Measurements from ENCODE around the gene SNX30.

Gene SNX30

DNA sequence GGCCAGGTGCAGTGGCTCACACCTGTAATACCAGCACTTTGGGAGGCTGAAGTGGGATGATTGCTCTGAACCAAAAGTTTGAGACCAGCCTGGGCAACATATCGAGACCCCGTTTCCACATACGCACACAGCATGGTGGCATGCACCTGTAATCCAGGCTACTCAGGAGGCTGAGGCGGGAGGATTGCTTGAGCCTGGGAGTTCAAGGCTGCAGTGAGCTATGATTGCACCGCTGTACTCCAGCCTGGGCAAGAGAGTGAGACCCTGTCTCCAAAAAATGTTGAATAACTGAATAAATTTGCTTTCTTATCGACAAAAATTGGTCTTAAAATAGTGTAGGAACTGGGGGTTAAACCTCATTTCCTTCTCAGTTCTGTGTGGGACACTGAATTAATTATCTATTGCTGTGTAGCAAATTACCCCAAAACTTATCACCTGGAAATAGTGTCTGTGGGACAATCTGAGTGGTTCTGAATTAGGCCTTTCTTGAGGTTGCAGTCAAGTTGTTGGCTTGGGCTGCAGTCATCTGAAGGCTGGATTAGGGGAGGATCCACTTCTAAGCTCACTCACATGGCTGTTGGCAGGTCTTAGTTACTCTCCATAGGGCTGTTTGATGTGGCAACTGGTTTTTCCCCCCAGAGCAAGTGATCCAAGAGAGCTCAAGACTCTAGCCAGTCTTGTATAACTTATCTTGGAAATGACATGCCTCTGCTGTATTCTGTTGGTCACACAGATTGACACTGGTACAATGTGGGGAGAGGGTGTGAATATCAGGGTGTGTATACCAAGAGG, 2.0 kb downstream of the SNX30 start:
- DNase-seq (ENCODE audit: low read depth in 2 of 2): no peak

DNA sequence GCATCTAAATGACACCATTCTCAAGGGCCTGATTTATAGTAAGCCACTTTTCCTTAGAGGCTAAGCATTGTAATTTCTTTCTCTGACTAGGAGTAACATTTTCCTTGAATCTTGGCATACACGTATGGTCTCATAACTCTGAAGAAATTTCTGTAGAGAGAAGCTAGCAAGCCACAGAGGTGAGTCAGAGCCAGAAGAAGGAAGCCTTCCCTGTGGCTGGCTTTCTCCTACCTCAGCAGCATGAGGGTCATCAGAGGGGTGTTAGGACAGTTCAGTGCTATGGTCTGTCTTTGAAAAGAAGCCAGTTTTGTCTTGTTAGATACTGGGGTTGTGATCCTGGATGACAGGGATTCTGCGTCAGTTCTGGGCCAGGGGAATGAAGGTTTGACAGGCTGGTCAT, 3.2 kb downstream of the SNX30 start:
- DNase-seq (ENCODE audit: low read depth in 2 of 2): no peak

- DNase-seq (ENCODE audit: low read depth in 2 of 2): no peak
Measured at GRCh38 chr9:112754578-112754977, 4.0 kb downstream of the SNX30 start.

DNA sequence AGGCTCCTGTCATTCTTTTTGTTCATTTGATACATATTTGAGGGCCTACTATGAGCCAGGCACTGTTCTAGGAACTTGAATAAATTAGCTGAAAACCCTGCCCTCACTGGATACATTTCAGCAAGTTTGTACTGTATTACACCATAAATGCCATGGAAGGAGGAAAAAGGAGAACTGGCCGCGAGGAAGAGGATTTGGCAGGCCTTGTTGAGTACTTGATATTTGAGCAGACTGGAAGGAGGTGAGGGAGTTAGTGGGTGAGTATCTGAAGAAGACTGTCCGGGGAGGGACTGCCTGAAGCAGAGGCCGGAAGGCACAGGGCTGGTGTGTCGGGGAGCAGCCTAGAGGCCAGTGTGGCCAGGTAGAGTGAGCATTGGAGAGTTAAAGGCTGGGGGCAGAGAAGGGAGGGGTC, 4.5 kb downstream of the SNX30 start:
- DNase-seq (ENCODE audit: low read depth in 2 of 2): no peak

DNA sequence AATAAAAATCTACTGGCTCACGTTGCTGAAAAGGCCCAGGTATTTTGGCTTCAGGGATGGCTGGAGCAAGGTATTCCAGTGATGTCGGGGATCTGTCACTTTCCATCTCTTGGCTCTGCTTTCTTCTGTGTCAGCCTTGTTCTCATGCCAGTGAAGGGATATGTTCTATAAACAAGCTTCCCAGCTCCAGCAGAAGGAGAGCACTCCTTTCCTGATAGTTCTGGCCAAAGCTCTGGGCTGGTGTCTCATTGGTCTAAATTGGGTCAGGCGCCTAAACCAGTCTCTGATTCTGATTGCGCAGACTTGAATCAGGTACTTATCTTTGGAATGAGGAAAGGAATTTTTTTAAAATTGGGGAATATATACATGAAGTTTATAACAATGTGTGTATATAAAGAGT, 5.1 kb downstream of the SNX30 start:
- no peak for DNase-seq (ENCODE audit: low read depth in 2 of 2)

DNA sequence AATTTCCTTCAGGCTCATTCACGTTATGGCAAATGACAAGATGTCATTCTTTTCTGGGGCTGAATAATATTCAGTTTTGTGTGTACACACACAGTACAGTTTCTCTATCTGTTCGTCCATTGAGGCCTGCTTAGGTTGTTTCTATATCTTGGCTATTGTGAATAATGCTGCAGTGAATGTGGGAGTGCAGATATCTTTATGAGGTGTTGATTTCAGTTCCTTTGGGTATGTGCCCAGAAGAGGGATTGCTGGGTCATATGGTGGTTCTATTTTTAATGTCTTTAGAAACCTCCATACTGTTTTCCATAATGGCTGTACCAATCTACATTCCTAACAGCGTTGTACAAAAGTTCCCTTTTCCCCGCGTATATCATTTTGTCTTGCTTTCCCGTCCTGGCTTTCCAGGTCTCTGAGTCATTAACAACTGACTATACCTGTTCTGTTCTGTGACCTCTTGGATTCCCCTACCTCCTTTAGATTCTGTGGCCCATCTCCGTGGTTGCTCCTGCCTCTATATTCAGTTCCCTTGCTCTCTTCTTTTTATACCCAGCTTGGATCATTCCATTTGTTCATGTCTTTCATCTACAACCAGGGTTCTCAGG, 6.8 kb downstream of the SNX30 start:
- DNase-seq (ENCODE audit: low read depth in 2 of 2): no peak

DNA sequence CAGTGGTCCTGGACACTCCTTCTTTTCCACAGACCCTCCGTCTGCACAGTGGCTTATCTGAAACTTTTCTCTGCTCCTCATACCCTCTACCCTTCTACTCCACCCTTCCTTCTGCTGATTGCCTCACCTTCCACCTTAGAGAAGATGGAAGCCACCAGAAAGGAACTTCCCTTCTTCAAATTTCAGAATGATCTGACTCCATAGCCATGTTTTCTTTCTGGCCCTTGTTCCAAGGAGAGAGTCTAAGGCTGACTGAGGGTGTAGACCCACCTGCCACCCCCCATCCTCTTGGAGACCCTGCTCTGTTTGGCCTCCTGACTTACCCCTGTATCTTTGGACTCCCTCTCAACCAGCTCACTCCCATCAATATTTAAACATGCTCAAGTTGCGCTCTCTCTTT, 7.4 kb downstream of the SNX30 start:
- DNase-seq (ENCODE audit: low read depth in 2 of 2): no peak

DNA sequence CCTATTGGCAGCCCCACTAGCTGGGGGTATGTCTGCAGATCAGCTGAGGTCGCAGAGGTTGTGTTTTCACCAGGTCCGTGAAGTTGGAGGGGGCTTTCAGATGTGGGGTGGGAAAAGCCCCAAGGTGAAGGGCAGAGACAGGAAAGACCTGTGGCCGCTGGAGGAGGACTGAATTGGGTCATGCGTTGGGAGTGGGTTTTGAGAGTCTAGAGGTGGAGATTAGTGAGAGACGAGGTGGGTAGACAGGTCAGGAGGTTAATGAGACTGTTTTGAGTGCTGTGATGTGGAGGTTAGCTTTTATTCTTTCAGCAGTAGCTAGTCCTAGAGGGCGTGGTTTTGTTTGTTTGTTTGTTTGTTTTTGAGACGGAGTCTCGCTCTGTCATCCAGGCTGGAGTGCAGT, 10.3 kb downstream of the SNX30 start:
- no peak for DNase-seq (ENCODE audit: low read depth in 2 of 2)

DNA sequence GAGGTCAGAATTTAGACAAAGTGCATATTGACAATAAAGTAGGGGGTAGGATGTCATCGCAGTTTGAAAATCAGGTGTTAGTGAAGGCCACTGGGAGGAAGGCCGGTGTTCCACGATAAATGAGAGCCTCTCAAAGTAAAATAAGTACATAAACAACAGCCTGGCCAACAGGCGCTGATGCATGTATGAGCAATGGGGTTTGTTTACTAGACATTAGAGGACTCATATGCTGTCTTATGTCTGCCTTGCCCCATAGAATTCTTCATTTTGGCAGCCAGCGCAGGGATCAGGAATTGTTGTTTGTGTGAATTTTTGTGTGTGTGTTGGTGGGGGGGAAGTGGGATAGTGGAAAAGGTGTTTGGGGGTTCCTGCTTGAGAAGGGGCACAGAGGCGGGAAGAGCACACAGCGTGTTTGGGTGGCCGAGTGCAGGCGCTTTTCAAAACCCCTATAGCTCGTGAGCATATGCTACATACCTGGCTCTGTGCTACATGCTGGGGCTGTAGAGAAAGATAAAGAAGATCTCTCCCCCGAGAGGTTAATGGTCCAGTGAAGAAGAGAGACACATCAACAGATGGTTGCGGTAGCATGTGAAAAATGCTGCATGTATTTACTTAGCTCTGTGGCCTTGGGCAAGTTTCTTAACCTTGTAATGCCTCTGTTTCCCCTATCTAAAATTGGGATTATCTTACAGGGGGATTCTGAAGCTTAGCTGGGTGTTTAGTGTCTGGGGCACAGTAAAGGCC, 11.5 kb downstream of the SNX30 start:
- DNase-seq (ENCODE audit: low read depth in 2 of 2): no peak

DNA sequence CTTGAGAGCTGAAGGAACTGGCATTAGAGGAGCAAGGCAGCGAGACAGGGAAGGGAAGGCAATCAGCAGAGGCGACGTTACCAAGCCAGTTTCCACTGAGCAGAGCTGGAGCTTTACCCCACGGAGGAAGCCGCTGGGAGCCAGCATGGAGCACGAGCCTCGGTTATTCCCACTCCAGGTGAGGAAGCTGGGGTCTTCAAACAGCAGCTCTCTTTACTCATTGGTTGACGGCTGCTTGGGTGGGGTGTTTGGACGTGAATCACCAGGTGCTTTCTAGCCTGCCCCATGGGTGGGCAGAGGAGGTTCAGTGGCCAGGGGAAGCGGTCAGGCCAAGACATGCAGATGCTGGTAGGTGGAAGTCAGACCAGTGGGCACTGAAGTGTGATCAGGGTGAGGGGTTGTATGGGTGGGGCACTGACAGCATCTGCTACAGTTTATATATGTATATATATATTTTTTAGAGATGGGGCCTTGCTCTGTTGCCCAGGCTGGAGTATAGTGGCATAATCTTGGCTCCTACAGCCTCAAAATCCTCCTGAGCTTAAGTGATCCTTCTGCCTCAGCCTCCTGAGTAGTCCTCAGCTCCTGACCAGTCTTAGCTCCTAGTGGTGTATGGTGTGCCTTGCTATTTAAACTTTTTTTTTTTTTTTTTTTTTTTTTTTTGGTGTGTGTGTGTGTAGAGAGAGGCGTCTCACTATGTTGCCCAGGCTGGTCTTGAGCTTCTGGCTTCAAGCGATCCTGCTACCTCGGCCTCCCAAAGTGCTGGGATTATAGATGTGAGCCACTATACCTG, 12.4 kb downstream of the SNX30 start:
- no peak for DNase-seq (ENCODE audit: low read depth in 2 of 2)

DNA sequence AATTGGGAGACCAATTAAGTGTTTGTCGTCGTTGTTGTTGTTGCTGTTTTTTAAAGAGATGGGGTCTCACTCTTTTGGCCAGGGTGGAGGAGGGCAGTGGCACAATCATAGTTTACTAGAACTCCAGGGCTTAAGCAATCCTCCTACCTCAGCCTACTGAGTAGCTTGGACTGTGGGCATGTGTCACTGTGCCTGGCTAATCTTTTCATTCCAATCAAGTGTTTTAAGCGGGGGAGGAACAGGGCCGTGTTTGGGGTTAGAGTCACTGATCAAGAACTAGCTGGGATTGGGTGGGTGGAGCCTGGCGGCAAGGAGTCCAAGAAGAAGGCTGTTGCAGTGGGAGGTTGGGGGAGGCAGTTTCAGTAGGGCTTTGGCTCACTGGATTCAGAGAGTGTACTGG, 13.8 kb downstream of the SNX30 start:
- no peak for DNase-seq (ENCODE audit: low read depth in 2 of 2)

DNA sequence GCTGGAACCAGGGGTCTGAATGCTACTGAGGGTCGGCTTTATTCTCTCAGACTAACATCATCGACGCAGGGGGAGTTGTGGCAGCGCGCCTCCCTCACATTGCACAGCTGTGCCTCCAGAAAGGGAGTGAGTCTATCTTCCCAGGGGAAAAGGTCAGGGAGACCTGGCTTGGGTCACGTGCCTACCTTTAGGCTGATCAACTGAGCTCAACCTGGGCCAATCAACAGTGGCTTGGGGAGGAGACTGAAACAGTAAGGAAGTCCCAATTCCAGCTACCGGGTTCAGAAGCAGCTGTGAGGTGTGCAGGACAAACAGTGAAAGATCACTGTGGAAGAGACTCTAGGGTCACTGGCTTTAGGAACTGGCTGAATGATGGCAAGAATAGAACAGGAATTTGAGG, 14.3 kb downstream of the SNX30 start:
- no peak for DNase-seq (ENCODE audit: low read depth in 2 of 2)

DNA sequence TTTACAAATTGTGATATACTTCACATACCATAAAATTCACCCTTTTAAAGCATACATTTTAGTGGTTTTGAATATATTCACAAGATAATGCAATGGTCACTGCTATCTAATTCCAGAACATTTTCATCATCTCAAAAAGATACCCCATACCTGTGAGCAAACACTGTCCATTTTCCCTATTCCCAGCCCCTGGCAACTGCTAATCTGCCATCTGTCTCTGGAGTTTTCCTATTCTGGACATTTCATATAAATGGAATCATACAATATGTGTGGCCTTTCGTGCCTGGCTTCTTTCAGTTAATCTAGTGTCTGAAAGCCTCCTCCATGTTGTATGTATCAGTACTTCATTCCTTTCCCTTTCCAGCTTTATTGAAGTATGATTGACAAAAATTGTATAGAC, 14.7 kb downstream of the SNX30 start:
- no peak for DNase-seq (ENCODE audit: low read depth in 2 of 2)

GRCh38 chr9:112771359-112772214, 21.0 kb downstream of the SNX30 start:
- DNase-seq (ENCODE audit: low read depth in 2 of 2): no peak

GRCh38 chr9:112772215-112772509, 21.6 kb downstream of the SNX30 start:
- no peak for DNase-seq (ENCODE audit: low read depth in 2 of 2)

DNA sequence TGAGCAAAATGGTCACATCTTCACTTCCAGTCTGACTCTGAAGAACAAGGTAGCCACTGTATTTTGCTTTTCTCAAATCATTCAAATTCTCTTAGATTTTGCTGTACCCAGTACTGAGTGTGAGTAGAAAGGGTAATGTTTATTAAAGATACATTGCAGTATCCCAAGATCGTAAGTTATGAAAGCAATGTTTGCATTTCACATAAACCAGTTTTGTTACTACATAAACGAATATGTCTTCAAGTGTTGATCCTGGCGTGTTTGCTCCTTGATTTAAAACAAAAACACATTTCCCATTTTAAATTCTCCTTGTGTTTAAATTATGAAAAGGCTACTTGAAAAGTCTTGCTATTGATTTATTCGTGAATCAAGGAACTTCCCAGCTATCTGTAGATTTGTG, 22.0 kb downstream of the SNX30 start:
- no peak for DNase-seq (ENCODE audit: low read depth in 2 of 2)

DNA sequence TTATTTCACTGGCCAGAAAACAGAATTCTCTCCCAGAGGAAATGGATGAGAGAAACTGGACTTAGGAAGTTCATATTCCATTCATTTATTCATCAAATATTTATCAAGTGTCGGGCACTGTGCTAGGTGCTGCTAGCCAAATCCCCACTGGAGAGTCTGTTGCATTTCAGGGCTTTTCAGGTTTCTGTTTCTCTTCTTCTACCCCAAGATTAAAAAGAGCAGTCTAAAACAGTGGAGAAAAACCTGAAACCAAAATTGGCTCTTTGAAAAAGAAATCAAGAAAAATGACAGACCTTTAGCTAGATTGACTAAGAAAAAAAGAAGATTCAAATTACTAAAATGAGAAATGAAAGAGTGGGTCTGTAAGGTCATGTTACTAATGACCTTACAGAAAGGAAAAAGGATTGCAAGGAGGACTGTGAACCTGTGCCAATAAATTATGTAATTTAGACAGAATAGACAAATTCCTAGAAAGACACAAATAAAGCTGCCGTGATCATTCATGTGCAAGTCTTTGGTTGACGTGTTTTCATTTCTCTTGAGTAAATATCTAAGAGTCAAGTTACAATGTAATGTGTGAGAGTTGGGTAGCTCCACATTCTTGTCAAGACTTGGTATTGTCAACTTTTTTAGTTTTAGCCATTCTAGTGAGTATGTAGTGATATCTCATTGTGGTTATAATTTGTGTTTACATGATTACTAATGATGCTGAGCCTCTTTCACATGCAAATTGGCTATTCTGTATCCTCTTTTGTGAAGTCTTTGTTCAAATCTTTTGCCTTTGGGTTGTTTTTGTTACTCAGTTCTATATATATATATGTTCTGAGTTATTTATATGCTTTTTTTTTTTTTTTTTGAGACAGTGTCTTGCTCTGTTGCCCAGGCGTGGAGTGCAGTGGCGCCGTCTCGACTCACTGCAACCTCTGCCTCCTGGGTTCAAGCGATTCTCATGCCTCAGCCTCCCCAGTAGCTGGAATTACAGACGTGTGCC, 23.7 kb downstream of the SNX30 start:
- DNase-seq (ENCODE audit: low read depth in 2 of 2): no peak

GRCh38 chr9:112777914-112778313, 27.4 kb downstream of the SNX30 start:
- no peak for DNase-seq (ENCODE audit: low read depth in 2 of 2)

DNA sequence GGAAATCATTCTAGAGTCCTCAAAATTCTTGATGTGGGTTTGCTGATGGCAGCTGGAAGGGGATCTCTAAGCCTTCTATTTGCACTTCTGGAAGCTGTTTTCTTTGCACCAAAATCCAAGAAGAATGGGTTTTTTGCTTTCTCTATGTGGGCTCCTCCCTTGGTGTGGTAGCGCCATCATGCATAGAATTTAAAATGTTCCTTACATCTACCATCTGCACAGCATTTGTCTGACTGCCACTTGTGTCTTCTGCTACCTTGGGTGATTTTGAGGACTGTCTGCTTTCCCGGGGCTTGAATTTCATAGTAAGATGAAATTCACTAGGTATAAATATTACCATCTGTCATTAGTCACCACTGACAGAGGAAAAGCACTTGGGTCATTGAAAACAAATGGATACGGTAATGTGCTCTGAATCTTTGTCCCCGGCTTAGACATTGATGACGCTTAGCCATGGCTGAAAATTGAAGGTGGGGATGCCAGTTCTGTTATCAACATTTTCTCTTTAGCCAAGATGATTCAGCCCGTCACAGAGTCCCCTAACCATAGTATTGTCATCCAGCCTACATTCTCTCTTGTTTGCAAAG, 30.0 kb downstream of the SNX30 start:
- DNase-seq (ENCODE audit: low read depth in 2 of 2): no peak

GRCh38 chr9:112782218-112782617, 31.7 kb downstream of the SNX30 start:
- DNase-seq (ENCODE audit: low read depth in 2 of 2): no peak
